HEK293 (cell line): ENCODE measurements around the gene EMP1.

ENCODE experiments used
- CTCF ChIA-PET: fragments of 350-600 bp; formaldehyde crosslinking; extraction: SDS; loops from one replicate; lab custom pipeline; 2021; ENCODE audit warnings: antibody characterized with exemption; lab: Yijun Ruan, JAX
- POLR2A ChIA-PET: fragments of 300-600 bp; formaldehyde crosslinking; extraction: SDS; loops from one replicate; lab custom pipeline; 2020; ENCODE audit warnings: antibody characterized with exemption, inconsistent platforms; lab: Yijun Ruan, JAX
- H3K27ac ChIP-seq: fragments of 200-500 bp; sonication (Bioruptor generic); 2 replicates; pipeline ENCODE4 v1.5.1; 2014; ENCODE audit warnings: low read depth, low read length, control low read depth, inconsistent platforms; ENCODE audit errors: extremely low read depth
- H3K36me3 ChIP-seq, 2 experiments: fragments of 200-500 bp in 1 of 2; sonication (Bioruptor generic) in 1 of 2; 1 replicate in 1 of 2; 2 replicates in 1 of 2; pipeline ENCODE4 v1.5.1; 2014 to 2017; ENCODE audit warnings: inconsistent platforms in 2 of 2, low read length in 2 of 2; ENCODE audit not compliant: control insufficient read depth in 2 of 2, insufficient read depth in 1 of 2
- H3K4me1 ChIP-seq: fragments of 200-500 bp; sonication (Bioruptor generic); 2 replicates; pipeline ENCODE4 v1.5.1; 2014; ENCODE audit warnings: mild to moderate bottlenecking, low read length, inconsistent platforms; ENCODE audit not compliant: control insufficient read depth, insufficient read depth
- H3K4me3 ChIP-seq: 2 replicates; pipeline ENCODE4 v1.5.1; 2011; ENCODE audit warnings: low read depth, mild to moderate bottlenecking, control low read depth, low read length, moderate library complexity
- H3K9me3 ChIP-seq: fragments of 200-500 bp; sonication (Bioruptor generic); 2 replicates; pipeline ENCODE4 v1.5.1; 2014; ENCODE audit warnings: low read depth, low read length, inconsistent platforms; ENCODE audit not compliant: control insufficient read depth, insufficient read depth
- GLIS1 ChIP-seq: fragments of 450-650 bp; formaldehyde crosslinking; IDR thresholded peaks from 2 replicates; pipeline ENCODE4 v1.5.1; 2016; ENCODE audit warnings: missing biosample characterization, missing genetic modification characterization
- KLF1 ChIP-seq: fragments of 450-650 bp; formaldehyde crosslinking; IDR thresholded peaks from 2 replicates; pipeline ENCODE4 v1.5.1; 2016; ENCODE audit warnings: missing biosample characterization, missing genetic modification characterization
- KLF9 ChIP-seq: fragments of 450-650 bp; formaldehyde crosslinking; IDR thresholded peaks from 2 replicates; pipeline ENCODE4 v1.5.1; 2016; ENCODE audit warnings: missing biosample characterization, missing genetic modification characterization, low read depth
- ZBTB17 ChIP-seq: fragments of 450-650 bp; formaldehyde crosslinking; IDR thresholded peaks from 2 replicates; pipeline ENCODE4 v1.5.1; 2016; ENCODE audit warnings: missing biosample characterization, missing genetic modification characterization
- ZIC2 ChIP-seq: fragments of 450-650 bp; formaldehyde crosslinking; IDR thresholded peaks from 2 replicates; pipeline ENCODE4 v1.5.1; 2016; ENCODE audit warnings: missing biosample characterization, missing genetic modification characterization
- ZNF146 ChIP-seq: fragments of 450-650 bp; formaldehyde crosslinking; IDR thresholded peaks from 2 replicates; pipeline ENCODE4 v1.5.1; 2016; ENCODE audit warnings: missing biosample characterization, missing genetic modification characterization
- ZNF169 ChIP-seq: fragments of 450-650 bp; formaldehyde crosslinking; IDR thresholded peaks from 2 replicates; pipeline ENCODE4 v1.5.1; 2016; ENCODE audit warnings: missing biosample characterization, missing genetic modification characterization
- ZNF266 ChIP-seq: fragments of 450-650 bp; formaldehyde crosslinking; IDR thresholded peaks from 2 replicates; pipeline ENCODE4 v1.5.1; 2016; ENCODE audit warnings: missing biosample characterization, missing genetic modification characterization, low read depth
- ZNF274 ChIP-seq, 2 experiments: fragments of 200-500 bp in 1 of 2; fragments of 450-650 bp in 1 of 2; sonication (Bioruptor generic) in 1 of 2; formaldehyde crosslinking in 1 of 2; IDR thresholded peaks; 2 replicates each; pipeline versions ENCODE4 v1.5.1 to v1.6.1; 2014 to 2016; ENCODE audit warnings: borderline replicate concordance in 1 of 2, inconsistent platforms in 1 of 2, low read length in 1 of 2, missing biosample characterization in 1 of 2, missing genetic modification characterization in 1 of 2
- ZNF423 ChIP-seq: fragments of 450-650 bp; formaldehyde crosslinking; IDR thresholded peaks from 2 replicates; pipeline ENCODE4 v1.5.1; 2016; ENCODE audit warnings: missing biosample characterization, missing genetic modification characterization
- ZNF433 ChIP-seq: fragments of 450-650 bp; formaldehyde crosslinking; IDR thresholded peaks from 2 replicates; pipeline ENCODE4 v1.5.1; 2016; ENCODE audit warnings: missing biosample characterization, missing genetic modification characterization, low read depth
- ZNF561 ChIP-seq: fragments of 450-650 bp; IDR thresholded peaks from 2 replicates; pipeline ENCODE4 v1.5.1; 2018; ENCODE audit warnings: missing biosample characterization, missing genetic modification characterization, borderline replicate concordance
- ZNF571 ChIP-seq: fragments of 450-650 bp; formaldehyde crosslinking; IDR thresholded peaks from 2 replicates; pipeline ENCODE4 v1.5.0; 2017; ENCODE audit warnings: missing biosample characterization, missing genetic modification characterization
- ZNF600 ChIP-seq: fragments of 450-650 bp; formaldehyde crosslinking; IDR thresholded peaks from 2 replicates; pipeline ENCODE4 v1.5.1; 2016; ENCODE audit warnings: missing biosample characterization, missing genetic modification characterization
- ZNF626 ChIP-seq: fragments of 450-650 bp; sonication (Bioruptor Pico); formaldehyde crosslinking; IDR thresholded peaks from 2 replicates; pipeline ENCODE4 v1.5.1; 2018; ENCODE audit warnings: missing biosample characterization, missing genetic modification characterization, inconsistent platforms
- TF ChIP-seq, protein P1 (sequence below): fragments of 450-650 bp; formaldehyde crosslinking; IDR thresholded peaks from 2 replicates; pipeline ENCODE4 v1.5.1; 2016; ENCODE audit warnings: missing biosample characterization, missing genetic modification characterization
- TF ChIP-seq, protein P2 (sequence below): fragments of 450-650 bp; formaldehyde crosslinking; IDR thresholded peaks from 2 replicates; pipeline ENCODE4 v1.5.1; 2016; ENCODE audit warnings: missing biosample characterization, missing genetic modification characterization
- TF ChIP-seq, protein P3 (sequence below): fragments of 450-650 bp; IDR thresholded peaks from 2 replicates; pipeline ENCODE4 v1.5.1; 2018; ENCODE audit warnings: missing biosample characterization, mild to moderate bottlenecking, missing genetic modification characterization
- TF ChIP-seq, protein P4 (sequence below): fragments of 450-650 bp; formaldehyde crosslinking; IDR thresholded peaks from 2 replicates; pipeline ENCODE4 v1.5.1; 2016; ENCODE audit warnings: missing biosample characterization, missing genetic modification characterization
- TF ChIP-seq, protein P5 (sequence below): fragments of 450-650 bp; formaldehyde crosslinking; IDR thresholded peaks from 2 replicates; pipeline ENCODE4 v1.5.1; 2016; ENCODE audit warnings: missing biosample characterization, missing genetic modification characterization

Gene EMP1

DNA sequence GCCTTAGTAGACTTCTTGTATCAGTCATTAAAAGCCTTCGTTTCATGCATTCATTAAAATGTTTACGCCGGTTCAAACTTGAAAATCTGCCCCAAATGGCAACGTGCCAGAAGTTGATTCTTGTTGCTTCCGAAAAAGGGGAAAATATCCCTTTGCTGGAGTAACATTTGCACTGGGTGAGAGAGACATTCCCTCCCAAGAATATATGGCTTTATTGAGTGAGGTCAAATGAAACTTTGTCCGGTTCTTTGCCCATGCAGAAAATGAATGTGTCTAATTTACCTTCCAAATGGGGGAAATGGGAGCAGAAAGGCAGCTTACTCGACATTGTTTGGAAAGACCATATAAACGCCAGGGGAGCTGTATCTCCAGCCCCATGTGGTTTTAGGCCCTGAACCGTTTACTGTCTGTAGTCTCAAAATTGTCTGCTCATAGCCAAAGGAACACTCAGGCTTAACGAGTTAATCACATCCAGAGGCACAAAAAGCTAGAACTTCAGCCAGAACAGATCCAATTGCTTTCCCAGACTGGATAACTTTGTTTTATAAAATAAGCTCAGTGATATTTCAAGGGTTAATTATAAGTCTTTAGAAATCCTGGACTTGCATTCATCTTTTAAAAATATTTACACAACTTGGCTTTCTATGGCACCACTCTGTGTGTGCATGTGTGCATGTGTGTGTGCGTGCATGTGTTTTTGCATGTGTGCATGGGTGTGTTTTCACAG lies 2.9 kb upstream of the EMP1 start:
- H3K9me3 ChIP-seq = no peaks in the 10 kb centered on the region
- POLR2A ChIA-PET = interaction anchor here (0.8 kb wide), 1 partner anchor 14 kb away, joined by 3 read pairs; no protein-coding TSS in a partner anchor
- H3K4me1 ChIP-seq = peaks cover 7% of the 10 kb centered on the region
- no peaks in the 10 kb centered on the region for H3K36me3 ChIP-seq
- H3K27ac ChIP-seq = no peak overlapping the region
- no peak overlapping the region for H3K4me3 ChIP-seq
- TF ChIP-seq ZNF433 (tag by site-specific recombination) (no peak), GLIS1 (peak; percentile 22; the same call in 1 of the 2 replicates), ZNF600 (tag by site-specific recombination) (no peak), ZNF626 (tag by site-specific recombination) (peak; percentile 6; the same call in 1 of the 2 replicates), ZNF266 (tag by site-specific recombination) (no peak), ZIC2 (peak; percentile 57), ZNF274 (IDR thresholded peaks at IDR 0.05; ENCODE audit: low read length) (no peak), ZNF274 (tag by site-specific recombination; IDR thresholded peaks at IDR 0.05; ENCODE audit: borderline replicate concordance) (no peak), ZNF423 (tag by site-specific recombination) (peak; percentile 56; the same call in 1 of the 2 replicates), ZNF561 (tag by site-specific recombination) (peak; percentile 44; the same call in 1 of the 2 replicates), KLF9 (tag by site-specific recombination) (no peak), ZNF146 (tag by site-specific recombination) (no peak)
- TF ChIP-seq, protein P1, sequence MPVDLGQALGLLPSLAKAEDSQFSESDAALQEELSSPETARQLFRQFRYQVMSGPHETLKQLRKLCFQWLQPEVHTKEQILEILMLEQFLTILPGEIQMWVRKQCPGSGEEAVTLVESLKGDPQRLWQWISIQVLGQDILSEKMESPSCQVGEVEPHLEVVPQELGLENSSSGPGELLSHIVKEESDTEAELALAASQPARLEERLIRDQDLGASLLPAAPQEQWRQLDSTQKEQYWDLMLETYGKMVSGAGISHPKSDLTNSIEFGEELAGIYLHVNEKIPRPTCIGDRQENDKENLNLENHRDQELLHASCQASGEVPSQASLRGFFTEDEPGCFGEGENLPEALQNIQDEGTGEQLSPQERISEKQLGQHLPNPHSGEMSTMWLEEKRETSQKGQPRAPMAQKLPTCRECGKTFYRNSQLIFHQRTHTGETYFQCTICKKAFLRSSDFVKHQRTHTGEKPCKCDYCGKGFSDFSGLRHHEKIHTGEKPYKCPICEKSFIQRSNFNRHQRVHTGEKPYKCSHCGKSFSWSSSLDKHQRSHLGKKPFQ (tag by site-specific recombination) = no peak
- TF ChIP-seq, protein P2, sequence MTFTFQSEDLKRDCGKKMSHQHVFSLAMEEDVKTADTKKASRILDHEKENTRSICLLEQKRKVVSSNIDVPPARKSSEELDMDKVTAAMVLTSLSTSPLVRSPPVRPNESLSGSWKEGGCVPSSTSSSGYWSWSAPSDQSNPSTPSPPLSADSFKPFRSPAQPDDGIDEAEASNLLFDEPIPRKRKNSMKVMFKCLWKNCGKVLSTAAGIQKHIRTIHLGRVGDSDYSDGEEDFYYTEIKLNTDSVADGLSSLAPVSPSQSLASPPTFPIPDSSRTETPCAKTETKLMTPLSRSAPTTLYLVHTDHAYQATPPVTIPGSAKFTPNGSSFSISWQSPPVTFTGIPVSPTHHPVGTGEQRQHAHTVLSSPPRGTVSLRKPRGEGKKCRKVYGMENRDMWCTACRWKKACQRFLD = no peak
- TF ChIP-seq, protein P3, sequence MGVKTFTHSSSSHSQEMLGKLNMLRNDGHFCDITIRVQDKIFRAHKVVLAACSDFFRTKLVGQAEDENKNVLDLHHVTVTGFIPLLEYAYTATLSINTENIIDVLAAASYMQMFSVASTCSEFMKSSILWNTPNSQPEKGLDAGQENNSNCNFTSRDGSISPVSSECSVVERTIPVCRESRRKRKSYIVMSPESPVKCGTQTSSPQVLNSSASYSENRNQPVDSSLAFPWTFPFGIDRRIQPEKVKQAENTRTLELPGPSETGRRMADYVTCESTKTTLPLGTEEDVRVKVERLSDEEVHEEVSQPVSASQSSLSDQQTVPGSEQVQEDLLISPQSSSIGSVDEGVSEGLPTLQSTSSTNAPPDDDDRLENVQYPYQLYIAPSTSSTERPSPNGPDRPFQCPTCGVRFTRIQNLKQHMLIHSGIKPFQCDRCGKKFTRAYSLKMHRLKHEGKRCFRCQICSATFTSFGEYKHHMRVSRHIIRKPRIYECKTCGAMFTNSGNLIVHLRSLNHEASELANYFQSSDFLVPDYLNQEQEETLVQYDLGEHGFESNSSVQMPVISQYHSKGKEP (tag by site-specific recombination) = 0 out of 2 replicates have a peak, but pooled peaks have one; percentile 11
- TF ChIP-seq, protein P4, sequence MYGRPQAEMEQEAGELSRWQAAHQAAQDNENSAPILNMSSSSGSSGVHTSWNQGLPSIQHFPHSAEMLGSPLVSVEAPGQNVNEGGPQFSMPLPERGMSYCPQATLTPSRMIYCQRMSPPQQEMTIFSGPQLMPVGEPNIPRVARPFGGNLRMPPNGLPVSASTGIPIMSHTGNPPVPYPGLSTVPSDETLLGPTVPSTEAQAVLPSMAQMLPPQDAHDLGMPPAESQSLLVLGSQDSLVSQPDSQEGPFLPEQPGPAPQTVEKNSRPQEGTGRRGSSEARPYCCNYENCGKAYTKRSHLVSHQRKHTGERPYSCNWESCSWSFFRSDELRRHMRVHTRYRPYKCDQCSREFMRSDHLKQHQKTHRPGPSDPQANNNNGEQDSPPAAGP (tag by site-specific recombination) = no peak
- CTCF ChIA-PET = interaction anchor here (0.7 to 0.9 kb wide), 2 partner anchors 12 to 19 kb away, joined by 3 read pairs; no protein-coding TSS in a partner anchor

DNA sequence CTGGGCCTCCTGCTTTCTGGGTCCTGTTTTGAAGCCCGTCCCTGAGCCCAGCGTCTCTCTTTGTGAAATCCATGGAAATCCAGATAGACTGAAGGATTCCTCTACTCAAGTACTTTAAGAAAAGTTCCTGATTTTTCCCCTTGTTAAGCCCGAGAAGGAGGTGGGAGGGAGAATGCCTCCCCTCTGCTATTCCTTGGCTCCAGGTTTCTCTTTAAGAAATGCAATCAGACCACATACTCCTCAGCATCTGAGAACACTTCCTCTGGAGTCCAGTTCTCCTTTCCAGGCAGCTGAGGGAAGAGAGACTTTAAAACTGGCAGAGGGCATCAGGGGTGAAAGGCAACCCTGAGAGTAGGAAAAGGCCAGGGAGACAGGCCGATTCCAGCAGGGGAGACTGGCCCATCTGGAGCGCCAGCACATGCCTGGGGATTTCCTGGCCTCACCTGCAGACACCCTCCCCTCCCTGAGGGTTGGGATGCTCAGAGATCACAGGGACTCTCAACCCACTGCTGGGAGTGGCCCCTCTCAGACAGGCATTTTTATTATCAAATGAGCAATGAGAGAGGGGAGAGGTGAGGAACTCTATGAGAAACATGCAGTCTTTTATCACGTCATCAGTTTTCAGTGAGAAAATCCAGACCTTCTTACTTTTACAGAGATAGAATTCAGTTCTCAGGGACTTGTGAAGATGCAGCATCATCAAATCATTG lies 2.0 kb upstream of the EMP1 start:
- peak; percentile 54; the same call in 1 of the 2 replicates for TF ChIP-seq ZBTB17
- peak; percentile 58 for TF ChIP-seq KLF1 (tag by site-specific recombination)
- TF ChIP-seq ZNF169 (tag by site-specific recombination) = no peak
- TF ChIP-seq, protein P5, sequence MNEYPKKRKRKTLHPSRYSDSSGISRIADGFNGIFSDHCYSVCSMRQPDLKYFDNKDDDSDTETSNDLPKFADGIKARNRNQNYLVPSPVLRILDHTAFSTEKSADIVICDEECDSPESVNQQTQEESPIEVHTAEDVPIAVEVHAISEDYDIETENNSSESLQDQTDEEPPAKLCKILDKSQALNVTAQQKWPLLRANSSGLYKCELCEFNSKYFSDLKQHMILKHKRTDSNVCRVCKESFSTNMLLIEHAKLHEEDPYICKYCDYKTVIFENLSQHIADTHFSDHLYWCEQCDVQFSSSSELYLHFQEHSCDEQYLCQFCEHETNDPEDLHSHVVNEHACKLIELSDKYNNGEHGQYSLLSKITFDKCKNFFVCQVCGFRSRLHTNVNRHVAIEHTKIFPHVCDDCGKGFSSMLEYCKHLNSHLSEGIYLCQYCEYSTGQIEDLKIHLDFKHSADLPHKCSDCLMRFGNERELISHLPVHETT = no peak
- no peak for TF ChIP-seq ZNF571
- CTCF ChIA-PET = interaction anchor here (0.7 kb wide), 1 partner anchor 13 kb away, joined by 3 read pairs; no protein-coding TSS in a partner anchor
- H3K4me1 ChIP-seq = peaks cover 7% of the 10 kb centered on the region

More for the DNA sequence above, 2.0 kb upstream of the EMP1 start:
- Histone ChIP-seq H3K4me3 (no peak overlapping the region), H3K27ac (no peak overlapping the region), H3K9me3 (no peaks in the 10 kb centered on the region), H3K36me3 (no peaks in the 10 kb centered on the region)
- POLR2A ChIA-PET = interaction anchor here (0.8 kb wide), 1 partner anchor 15 kb away, joined by 3 read pairs; no protein-coding TSS in a partner anchor
